T-helper 17 cell (primary cell): ENCODE data around the gene PKNOX2. TPM values are rescaled to one million over a fixed set of nuclear protein-coding genes. Genes with fewer than 3 reads are reported as not detected.
A peak's percentile ranks its signal among the peaks of the same experiment; 100 is the strongest.

Experiments used
- ATAC-seq: fragments of 150-1000 bp; cut with Tn5 transposase; 2 replicates; pipeline ENCODE4 v1.10.0; 2021; ENCODE audit warnings: mild to moderate bottlenecking, moderate library complexity
- DNase-seq, 3 donors: peaks; one replicate each; pipeline versions ENCODE4 v3.0.0 to v3.0.0-alpha.2; 2020 to 2021
- H3K9me3 ChIP-seq: one replicate; pipeline ENCODE4 v1.7.0; 2013; ENCODE audit warnings: low read length, mild to moderate bottlenecking; ENCODE audit not compliant: control insufficient read depth, poor library complexity, severe bottlenecking
- H3K27ac Mint-ChIP-seq: one replicate; pipeline ENCODE4 v1.8.0; 2022; ENCODE audit warnings: mild to moderate bottlenecking, moderate library complexity, mixed read lengths
- H3K27me3 Mint-ChIP-seq: one replicate; pipeline ENCODE4 v1.8.0; 2022; ENCODE audit warnings: mixed read lengths
- H3K36me3 Mint-ChIP-seq: one replicate; pipeline ENCODE4 v1.8.0; 2022; ENCODE audit warnings: low read depth, mixed read lengths
- H3K4me1 Mint-ChIP-seq: one replicate; pipeline ENCODE4 v1.8.0; 2022; ENCODE audit warnings: mild to moderate bottlenecking, mixed read lengths
- H3K4me3 Mint-ChIP-seq: one replicate; pipeline ENCODE4 v1.8.0; 2022; ENCODE audit warnings: mild to moderate bottlenecking, moderate library complexity, mixed read lengths
- total RNA-seq, 4 donors: library from RNA in 2 of 4; stranded (reverse) in 2 of 4; gene quantifications; one replicate each; pipeline ENCODE4 v1.2.3 and lab custom pipeline; 2022 to 2026

PKNOX2 gene
- total RNA-seq, 2 donors from 2014 or later = not detected

GRCh38 chr11:125433454-125434121 lies 269.0 kb downstream of the PKNOX2 start:
- H3K4me1 Mint-ChIP-seq = peaks cover 17% of the 10 kb centered on the region
- no peak overlapping the region for H3K4me3 Mint-ChIP-seq
- H3K27me3 Mint-ChIP-seq = peaks cover 63% of the 10 kb centered on the region
- H3K9me3 ChIP-seq = no peaks in the 10 kb centered on the region
- peak; percentile 50 for ATAC-seq
- no peak for DNase-seq
- no peaks in the 10 kb centered on the region for H3K36me3 Mint-ChIP-seq
- H3K27ac Mint-ChIP-seq = no peak overlapping the region

GRCh38 chr11:125435461-125436238 lies 271.1 kb downstream of the PKNOX2 start:
- DNase-seq (no peak), ATAC-seq (no peak)
- H3K4me1 Mint-ChIP-seq = peaks cover 12% of the 10 kb centered on the region
- no peaks in the 10 kb centered on the region for H3K36me3 Mint-ChIP-seq
- H3K4me3 Mint-ChIP-seq = no peak overlapping the region
- H3K27ac Mint-ChIP-seq = no peak overlapping the region
- H3K9me3 ChIP-seq = no peaks in the 10 kb centered on the region
- H3K27me3 Mint-ChIP-seq = peaks cover 64% of the 10 kb centered on the region

DNA sequence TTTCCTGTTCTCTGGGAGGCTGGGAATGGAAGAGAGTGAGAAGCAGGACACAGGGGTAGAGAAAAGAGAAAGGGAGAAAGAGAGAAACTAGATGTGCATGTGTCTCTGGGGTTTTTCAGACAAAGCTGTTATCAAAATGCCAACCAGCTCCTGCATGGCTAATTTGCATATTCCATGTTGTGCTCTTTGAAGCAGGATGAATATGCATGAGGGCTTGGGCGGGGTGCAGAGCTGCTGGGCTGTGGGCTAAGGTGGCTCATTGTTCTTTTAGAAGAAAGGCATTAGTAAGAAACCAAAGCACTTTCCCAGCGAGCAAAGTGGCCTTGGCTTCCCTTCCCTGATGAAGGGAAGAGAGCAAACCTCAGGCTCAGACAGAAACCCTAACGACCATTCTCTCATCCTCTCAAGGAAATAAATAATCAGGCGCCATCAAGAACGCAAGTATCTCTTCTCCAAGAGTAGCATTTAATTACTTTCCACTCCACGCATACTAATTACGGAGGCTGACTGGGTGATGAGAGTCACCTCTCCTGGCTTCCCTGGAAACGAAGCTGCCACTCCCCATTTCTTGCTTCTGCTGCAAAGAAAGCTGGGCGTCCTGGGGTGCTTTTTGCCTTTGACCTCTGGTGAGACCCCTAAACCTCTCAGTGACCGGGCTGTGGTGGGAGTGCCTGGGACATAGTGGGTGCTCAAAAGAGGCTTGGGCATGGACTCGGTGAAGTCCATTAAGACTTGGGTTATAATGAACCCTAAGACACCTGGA lies 277.3 kb downstream of the PKNOX2 start:
- H3K4me1 Mint-ChIP-seq = no peaks in the 10 kb centered on the region
- DNase-seq (no peak), ATAC-seq (no peak)
- no peak overlapping the region for H3K27ac Mint-ChIP-seq
- H3K36me3 Mint-ChIP-seq = no peaks in the 10 kb centered on the region
- H3K27me3 Mint-ChIP-seq = peaks cover 69% of the 10 kb centered on the region
- H3K4me3 Mint-ChIP-seq = no peak overlapping the region
- no peaks in the 10 kb centered on the region for H3K9me3 ChIP-seq

- no peaks in the 10 kb centered on the region for H3K4me1 Mint-ChIP-seq
- H3K27ac Mint-ChIP-seq = no peak overlapping the region
- no peaks in the 10 kb centered on the region for H3K9me3 ChIP-seq
- peaks cover 67% of the 10 kb centered on the region for H3K27me3 Mint-ChIP-seq
- ATAC-seq = no peak
- H3K4me3 Mint-ChIP-seq = no peak overlapping the region
- no peak for DNase-seq
- H3K36me3 Mint-ChIP-seq = peaks cover 2% of the 10 kb centered on the region
Measured at GRCh38 chr11:125442946-125443345, 278.4 kb downstream of the PKNOX2 start.

GRCh38 chr11:125443767-125444311 lies 279.3 kb downstream of the PKNOX2 start:
- Mint-ChIP-seq H3K4me1 (no peaks in the 10 kb centered on the region), H3K27me3 (peaks cover 58% of the 10 kb centered on the region), H3K4me3 (no peak overlapping the region), H3K27ac (no peak overlapping the region), H3K36me3 (peaks cover 2% of the 10 kb centered on the region)
- ATAC-seq = no peak
- no peaks in the 10 kb centered on the region for H3K9me3 ChIP-seq
- no peak for DNase-seq

- DNase-seq (no peak), ATAC-seq (no peak)
- Mint-ChIP-seq H3K27me3 (peaks cover 46% of the 10 kb centered on the region), H3K4me3 (no peak overlapping the region), H3K27ac (no peak overlapping the region), H3K36me3 (peaks cover 2% of the 10 kb centered on the region), H3K4me1 (no peaks in the 10 kb centered on the region)
- no peaks in the 10 kb centered on the region for H3K9me3 ChIP-seq
Measured at GRCh38 chr11:125445731-125446130, 281.2 kb downstream of the PKNOX2 start.

DNA sequence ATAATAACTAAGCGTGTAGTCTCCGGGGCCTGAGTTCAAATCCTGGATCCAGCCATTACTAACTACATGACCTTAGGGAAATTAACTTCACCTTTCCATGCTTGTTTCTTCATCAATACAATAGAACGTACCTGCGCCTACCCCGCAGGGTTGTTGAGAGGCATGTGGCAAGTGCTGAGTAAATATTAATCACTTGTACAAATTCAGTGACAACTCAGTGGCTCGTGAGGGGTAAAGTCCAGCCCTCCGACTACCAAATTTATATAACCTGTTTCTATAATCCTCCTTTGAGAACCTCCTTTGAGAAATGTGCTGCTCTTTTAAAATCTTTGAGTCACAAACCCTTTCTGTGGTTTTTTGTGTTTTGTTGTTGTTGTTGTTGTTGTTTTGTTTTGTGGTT lies 281.7 kb downstream of the PKNOX2 start:
- no peak overlapping the region for H3K27ac Mint-ChIP-seq
- no peaks in the 10 kb centered on the region for H3K9me3 ChIP-seq
- H3K4me1 Mint-ChIP-seq = no peaks in the 10 kb centered on the region
- no peak for ATAC-seq
- peaks cover 2% of the 10 kb centered on the region for H3K36me3 Mint-ChIP-seq
- DNase-seq = no peak
- H3K27me3 Mint-ChIP-seq = peaks cover 40% of the 10 kb centered on the region
- H3K4me3 Mint-ChIP-seq = no peak overlapping the region

DNA sequence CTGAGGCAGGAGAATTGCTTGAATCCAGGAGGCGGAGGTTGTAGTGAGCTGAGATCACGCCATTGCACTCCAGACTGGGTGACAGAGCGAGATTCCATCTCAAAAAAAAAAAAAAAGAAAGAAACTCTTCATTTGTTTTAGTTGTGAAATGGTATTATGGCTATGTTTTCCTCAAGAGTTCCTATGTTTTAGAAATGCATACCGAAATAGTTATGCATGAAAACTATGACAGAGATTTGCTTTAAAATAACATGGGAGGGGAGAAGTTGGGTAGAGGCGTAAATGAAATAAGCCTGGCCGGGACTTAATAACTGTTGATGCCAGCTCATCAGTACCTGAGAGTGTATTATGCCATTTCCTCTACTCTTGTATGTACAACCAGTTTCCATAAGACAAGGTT lies 283.2 kb downstream of the PKNOX2 start:
- Mint-ChIP-seq H3K4me1 (peaks cover 3% of the 10 kb centered on the region), H3K4me3 (no peak overlapping the region), H3K27ac (no peak overlapping the region), H3K27me3 (peaks cover 30% of the 10 kb centered on the region), H3K36me3 (peaks cover 2% of the 10 kb centered on the region)
- DNase-seq = no peak
- no peaks in the 10 kb centered on the region for H3K9me3 ChIP-seq
- no peak for ATAC-seq

DNA sequence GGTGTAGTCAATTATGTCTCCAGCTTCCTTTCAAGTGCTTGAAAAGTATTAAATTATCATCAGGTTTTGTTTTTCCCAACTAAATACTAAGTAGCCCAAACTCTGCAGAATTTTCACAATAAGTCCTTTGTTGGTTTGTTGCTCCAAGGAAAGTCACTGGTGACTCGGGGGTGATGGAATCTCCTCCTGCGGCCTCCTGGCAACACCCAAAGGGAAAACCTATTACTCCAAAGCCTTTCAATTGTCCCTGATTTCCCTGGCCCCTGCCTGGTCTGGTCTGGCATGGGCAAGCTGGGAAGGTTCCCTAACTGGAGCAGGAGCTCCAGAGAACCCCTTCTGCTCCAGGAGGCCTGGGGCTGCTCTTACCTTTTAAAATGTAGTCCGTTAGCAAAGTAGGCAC lies 283.6 kb downstream of the PKNOX2 start:
- Mint-ChIP-seq H3K27me3 (peaks cover 30% of the 10 kb centered on the region), H3K27ac (no peak overlapping the region)

GRCh38 chr11:125449565-125449964 lies 285.0 kb downstream of the PKNOX2 start:
- ATAC-seq = no peak
- H3K27me3 Mint-ChIP-seq = peaks cover 23% of the 10 kb centered on the region
- H3K4me1 Mint-ChIP-seq = peaks cover 3% of the 10 kb centered on the region
- peaks cover 2% of the 10 kb centered on the region for H3K36me3 Mint-ChIP-seq
- no peaks in the 10 kb centered on the region for H3K9me3 ChIP-seq
- no peak overlapping the region for H3K4me3 Mint-ChIP-seq
- DNase-seq = no peak
- H3K27ac Mint-ChIP-seq = no peak overlapping the region

More for the DNA sequence above, 283.6 kb downstream of the PKNOX2 start:
- Mint-ChIP-seq H3K4me3 (no peak overlapping the region), H3K36me3 (peaks cover 2% of the 10 kb centered on the region), H3K4me1 (peaks cover 3% of the 10 kb centered on the region)
- DNase-seq (no peak), ATAC-seq (no peak)
- H3K9me3 ChIP-seq = no peaks in the 10 kb centered on the region

- no peak for DNase-seq
- Mint-ChIP-seq H3K4me1 (peaks cover 5% of the 10 kb centered on the region), H3K27me3 (peaks cover 15% of the 10 kb centered on the region), H3K27ac (peak overlapping the region; percentile 19), H3K36me3 (peaks cover 4% of the 10 kb centered on the region), H3K4me3 (peak overlapping the region; percentile 31)
- H3K9me3 ChIP-seq = no peaks in the 10 kb centered on the region
- ATAC-seq = peak; percentile 33
Measured at GRCh38 chr11:125451400-125452124, 287.0 kb downstream of the PKNOX2 start.

DNA sequence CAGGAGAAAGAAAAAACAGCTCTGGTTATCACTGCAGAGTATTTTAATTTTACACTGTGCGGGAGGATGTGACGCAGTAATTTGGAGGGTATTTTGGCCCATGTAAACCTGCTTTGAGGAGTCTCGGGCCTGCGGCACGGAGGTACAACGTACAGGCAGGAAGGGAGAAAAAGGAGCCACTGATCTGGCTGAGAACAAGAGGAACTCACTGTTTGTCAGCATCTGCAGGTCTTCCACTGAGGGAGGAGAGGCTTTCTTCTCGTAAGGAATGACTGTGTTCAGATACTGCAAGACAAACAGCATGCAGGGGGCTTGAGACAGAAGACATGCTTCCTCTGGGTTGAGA lies 287.5 kb downstream of the PKNOX2 start:
- H3K4me1 Mint-ChIP-seq = peaks cover 5% of the 10 kb centered on the region
- no peak for DNase-seq
- peak overlapping the region; percentile 19 for H3K27ac Mint-ChIP-seq
- H3K4me3 Mint-ChIP-seq = no peak overlapping the region
- H3K36me3 Mint-ChIP-seq = peaks cover 2% of the 10 kb centered on the region
- H3K9me3 ChIP-seq = no peaks in the 10 kb centered on the region
- ATAC-seq = no peak
- peaks cover 9% of the 10 kb centered on the region for H3K27me3 Mint-ChIP-seq

GRCh38 chr11:125454047-125454446 lies 289.5 kb downstream of the PKNOX2 start:
- no peak for DNase-seq
- Mint-ChIP-seq H3K4me3 (no peak overlapping the region), H3K4me1 (peaks cover 5% of the 10 kb centered on the region), H3K36me3 (peaks cover 2% of the 10 kb centered on the region), H3K27me3 (peaks cover 8% of the 10 kb centered on the region), H3K27ac (no peak overlapping the region)
- ATAC-seq = no peak
- no peaks in the 10 kb centered on the region for H3K9me3 ChIP-seq
